ENCODE data around the gene PLD6.
A peak's percentile ranks its signal among the peaks of the same experiment; 100 is the strongest.

PLD6 gene

DNA sequence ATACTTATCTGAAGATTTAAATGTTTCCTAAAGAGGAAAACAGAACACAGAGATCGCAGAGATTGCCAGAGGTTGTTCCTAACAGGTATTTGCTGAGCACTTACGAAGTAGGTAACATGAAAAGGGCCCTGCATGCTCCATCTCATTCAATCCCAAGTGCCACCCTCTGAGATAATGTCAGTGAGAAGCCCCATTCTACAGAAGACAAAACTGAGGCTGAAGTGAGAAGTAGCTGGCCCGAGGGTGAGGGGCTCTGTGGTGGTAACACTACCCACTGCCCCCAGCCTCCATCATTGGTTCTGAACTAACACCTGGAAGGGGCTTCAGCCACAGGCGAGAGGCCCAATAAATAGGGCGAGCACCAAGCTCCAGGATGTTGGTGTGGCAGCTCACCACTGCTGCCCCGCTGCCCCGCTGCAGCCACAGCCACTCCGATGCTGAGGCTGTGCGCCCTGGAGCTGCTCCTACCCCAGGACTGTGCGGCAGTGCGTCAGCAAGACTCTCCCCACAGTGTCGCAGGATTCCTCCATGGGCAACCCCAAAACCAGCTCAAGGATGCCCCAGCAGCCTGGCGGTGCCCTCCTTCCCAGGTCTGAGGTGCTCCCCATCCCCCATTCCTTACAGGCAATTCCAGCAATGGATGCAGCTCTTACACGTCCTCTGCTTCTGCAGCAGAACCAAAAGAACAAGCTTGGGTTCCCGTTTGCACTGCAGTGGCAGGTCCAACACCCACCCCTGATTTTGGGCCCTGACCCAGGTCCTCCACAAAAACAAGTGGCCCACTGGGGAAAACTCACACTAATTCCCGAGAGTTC lies 20.5 kb upstream of the PLD6 start:
- DNase-seq: no peak

DNA sequence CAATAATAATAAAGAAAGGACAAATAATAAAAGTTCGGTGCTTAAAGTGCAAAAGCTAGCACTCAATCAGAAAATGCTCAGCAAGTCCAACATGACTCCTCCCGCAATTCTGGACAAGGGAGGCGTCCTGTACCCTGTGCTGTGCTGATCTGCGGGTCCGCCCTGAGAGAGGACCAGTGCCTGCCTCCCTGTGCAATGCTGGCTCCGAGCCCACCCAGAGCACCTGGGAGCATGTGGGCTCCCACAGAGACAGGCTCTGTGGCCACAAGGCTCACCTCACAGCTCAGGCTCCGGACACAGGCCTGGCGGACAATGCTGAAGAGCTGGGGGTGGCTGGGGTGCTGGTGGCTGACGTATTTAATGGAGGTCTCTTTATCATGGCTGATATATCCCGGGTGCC lies 19.8 kb upstream of the PLD6 start:
- no peak for DNase-seq

DNA sequence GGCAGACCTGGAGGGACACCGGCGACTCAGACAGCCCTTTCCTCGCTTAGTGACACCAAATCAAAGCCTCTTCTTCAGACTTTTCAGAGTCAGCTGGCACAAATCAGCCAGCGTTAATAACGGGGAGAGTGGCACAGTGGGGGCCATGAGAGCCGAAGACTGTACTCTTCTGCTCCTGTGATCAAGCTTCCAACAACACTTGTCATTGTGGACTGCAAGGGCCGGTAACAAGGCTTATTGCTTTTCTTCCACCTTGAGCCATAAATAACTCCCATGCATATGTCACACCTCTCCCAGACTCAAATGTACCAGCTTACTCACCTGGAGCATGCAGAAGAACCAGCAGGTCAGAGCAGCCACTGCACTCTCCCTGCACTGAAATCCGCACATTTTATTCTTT lies 18.0 kb upstream of the PLD6 start:
- DNase-seq: no peak

DNA sequence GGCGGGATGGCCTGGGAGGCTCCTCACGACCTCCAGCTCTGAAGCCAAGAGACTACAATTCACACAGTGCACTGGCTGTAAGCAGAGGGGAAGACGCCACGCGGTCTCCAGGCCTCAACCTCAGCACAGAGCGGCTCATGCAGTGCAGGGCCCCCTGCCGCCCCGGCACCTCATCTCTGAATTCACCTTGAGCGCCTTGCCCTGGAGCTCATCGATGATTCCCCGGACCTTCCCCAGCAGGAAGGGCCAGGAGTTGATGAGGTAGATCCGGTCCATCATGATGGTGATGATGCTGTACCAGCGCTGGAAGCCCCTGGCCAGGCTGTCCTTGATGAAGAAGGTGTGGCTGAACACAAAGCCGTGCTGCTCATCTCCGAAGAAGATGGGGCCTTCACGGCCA lies 17.6 kb upstream of the PLD6 start:
- no peak for DNase-seq

DNA sequence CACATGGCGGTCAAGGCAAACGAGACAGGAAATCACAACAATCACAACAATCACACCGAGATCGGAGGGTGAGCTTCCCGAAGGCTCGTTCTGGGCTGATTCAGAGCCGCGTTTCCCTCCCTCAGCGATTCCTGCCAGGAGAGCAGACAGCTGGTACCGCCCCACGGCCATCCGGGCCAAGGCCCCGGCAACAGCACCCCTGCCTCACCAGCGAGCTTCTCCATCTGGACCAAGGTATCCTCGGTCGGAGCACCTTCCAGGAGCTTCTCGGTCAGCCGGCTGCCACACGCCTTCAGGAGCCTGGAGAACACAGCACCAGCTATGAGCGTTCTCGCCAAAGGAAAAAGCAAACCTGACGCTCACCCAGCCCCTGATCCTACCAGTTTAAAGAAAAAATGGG lies 15.2 kb upstream of the PLD6 start:
- no peak for DNase-seq

DNA sequence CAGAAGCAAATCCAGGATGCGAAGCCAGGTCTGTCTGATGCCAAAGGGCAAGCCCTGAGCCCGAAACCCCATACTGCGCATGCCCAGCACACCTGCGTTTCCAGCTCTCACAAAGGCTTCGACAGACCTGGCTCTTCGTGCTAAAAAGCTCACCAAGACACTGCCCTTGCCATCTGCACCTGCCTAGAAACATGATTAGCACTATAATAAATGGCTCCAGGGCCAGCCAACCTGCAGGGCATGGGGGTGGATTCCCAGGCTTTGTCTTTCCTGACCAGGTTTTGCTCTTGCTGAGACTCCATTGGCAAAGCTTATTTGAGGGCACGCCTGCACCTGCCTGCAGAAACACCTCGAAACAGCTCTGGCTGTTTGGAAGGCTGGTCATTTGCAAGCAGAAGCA lies 14.4 kb upstream of the PLD6 start:
- DNase-seq: no peak

DNA sequence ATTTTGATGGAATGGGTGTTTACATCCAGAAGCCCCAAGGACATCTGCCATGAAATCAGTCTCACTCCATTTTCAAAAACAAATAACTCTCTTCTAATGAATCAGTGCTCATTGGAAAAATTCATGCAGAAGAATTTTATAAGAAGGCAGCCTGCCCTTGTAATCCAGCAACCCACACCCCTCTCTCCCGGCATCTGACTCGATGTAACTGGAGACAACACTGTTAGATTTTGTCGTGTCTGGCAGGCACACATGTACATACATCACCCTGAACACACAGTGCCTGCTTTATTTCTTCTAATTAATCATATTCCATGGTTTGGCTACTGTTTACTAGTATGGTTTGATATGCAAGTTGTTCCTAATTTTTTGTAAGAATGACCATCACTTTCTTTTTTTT lies 11.9 kb upstream of the PLD6 start:
- no peak for DNase-seq

DNA sequence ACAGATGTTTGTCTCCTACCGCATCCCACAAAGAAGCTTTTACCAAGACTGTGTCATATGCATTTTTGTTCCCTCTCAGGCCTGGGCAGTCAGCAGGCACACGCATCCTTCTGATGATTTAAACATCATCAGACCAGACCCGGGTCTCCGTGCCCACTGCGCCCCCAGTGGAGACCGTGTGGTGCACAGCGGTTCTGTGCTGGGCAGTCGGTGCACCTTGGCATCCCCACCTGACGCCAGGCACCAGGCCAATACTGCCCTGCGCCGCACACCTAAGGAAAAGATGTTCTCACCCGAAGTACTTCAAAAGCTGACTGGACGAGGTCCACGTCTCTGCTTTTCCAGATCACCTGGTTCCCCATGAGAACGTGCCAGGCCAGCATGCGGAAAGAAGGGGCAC lies 10.6 kb upstream of the PLD6 start:
- no peak for DNase-seq

DNA sequence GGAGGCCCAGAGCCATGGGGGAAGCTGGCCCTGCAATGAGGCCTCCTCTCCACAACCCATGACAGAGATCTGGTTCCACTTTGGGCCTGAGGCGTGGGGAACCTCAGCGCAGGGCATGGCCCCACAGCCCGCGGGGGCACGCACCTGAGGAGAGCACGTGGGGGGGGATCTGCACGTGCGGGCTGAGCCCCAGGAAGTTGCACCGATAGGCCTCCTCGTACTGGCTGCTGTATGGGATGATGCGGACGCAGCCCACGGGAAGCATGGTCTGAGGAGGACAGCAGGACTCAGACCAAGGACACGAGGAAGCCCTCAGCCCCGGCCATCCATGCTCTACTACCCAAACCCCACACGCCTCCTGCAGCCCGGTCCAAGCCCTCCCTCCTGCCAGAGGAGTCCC lies 10.1 kb upstream of the PLD6 start:
- no peak for DNase-seq

DNA sequence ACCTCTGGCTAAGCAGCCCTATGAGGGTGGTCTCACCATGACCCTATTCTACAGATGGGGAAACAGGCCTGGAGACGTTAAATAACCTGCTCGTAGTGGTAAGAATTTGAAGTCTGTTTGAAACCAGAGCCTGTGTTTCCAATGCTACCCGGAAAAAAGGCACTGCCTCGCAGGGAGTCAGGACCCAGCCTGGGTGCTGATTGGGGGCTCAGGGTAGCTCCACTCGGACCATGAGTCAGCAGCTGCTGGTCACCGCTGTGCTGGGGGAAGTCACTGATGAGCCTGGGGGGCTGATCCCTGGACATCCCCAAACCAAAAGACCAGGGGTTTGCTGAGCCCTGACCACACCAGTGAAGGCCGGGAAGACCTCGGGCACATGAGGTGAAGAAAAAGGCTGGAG lies 9.4 kb upstream of the PLD6 start:
- DNase-seq: no peak

DNA sequence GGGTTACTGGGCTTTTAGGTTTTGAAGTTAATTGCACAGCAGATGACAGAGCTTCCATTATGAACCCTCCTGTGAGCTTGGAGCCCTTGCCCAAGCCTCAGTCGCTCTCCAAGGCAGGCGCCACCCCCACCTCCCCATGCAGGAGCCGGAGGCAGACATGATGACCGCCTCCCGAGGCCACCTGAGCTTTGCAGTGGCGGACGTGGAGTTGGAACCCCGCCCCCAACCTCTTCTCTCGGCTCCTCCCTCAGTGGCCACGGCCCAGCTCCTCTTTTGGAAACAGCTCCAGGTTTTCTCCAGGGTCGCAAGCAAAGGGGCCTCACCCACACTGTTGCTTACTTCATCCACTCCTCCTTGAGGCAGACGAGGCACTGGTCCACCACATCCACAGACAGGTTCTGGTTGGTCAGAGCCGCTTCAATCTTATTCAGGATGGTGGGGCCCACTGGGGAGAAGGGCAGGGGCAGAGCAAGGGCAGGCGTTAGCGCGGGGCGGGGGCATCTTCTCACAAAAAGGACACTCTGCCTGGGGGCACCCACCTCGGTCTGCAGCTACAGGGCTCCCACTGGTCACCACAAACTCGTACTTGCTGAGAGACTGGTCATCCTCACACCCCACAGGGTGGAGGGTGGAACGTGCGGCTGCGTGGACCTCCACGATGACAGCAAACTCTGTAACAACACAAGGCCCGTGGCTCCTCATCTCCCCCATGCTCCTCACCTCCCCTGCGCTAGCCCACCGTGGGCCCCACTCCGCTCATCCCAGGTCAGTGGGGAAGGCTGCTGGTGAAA lies 8.7 kb upstream of the PLD6 start:
- DNase-seq: no peak

DNA sequence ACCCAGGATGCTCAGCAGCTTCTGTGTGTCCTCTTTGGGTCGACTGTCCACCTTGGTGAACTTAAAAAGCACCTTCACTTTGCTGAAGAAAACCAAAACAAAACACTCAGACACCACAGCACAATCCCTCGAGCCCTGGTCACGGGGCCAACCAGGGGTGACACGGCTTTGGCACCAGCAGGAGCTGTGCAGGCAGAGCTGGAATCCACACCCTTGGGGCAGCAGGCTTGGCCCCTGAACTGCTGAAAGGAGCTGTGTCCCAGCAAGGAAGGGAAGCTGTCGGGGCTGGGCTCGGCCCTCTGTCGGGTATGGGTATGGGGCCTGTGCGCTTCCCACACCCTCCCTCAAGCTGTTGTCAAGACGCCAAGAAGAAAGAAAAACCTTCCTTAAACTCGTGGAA lies 7.6 kb upstream of the PLD6 start:
- DNase-seq: no peak

DNA sequence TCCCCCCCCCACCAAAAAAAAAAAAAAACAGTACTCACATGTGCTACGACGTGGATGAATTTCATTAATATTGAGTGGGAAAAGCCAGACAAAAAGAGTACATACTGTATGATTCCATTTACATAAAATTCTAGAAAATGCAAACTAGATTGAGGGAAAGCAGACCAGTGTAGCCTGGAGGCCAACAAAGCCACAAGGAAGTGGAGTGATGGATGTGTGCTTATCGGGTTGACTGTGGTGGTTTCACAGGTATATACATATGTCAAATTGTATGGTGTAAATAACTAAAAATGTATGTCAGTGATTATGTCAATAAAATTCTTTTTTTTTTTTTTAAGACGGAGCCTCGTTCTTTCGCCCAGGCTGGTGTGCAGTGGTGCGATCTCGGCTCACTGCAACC lies 1.9 kb upstream of the PLD6 start:
- no peak for DNase-seq

DNA sequence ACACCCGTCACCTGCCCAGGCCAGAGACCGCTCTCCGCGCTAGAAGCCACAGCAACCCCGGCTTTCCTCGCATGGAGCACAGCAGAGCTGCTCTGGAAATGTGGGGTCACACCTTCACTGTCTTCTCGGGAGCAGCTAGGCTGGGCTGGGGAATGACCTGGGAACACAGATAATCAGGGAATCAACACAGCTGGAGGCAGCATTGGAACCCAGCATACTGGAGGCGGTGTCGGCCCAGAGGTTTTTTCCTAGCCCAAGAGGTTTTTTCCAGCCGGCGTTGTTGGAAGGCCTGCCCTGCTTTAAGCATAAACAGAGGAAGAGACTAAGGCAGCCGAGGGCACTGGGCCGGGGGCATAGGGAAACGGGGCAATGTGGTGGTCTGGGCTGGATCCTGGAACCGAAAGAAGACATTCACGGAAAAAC lies 791 bp upstream of the PLD6 start:
- DNase-seq: no peak

DNA sequence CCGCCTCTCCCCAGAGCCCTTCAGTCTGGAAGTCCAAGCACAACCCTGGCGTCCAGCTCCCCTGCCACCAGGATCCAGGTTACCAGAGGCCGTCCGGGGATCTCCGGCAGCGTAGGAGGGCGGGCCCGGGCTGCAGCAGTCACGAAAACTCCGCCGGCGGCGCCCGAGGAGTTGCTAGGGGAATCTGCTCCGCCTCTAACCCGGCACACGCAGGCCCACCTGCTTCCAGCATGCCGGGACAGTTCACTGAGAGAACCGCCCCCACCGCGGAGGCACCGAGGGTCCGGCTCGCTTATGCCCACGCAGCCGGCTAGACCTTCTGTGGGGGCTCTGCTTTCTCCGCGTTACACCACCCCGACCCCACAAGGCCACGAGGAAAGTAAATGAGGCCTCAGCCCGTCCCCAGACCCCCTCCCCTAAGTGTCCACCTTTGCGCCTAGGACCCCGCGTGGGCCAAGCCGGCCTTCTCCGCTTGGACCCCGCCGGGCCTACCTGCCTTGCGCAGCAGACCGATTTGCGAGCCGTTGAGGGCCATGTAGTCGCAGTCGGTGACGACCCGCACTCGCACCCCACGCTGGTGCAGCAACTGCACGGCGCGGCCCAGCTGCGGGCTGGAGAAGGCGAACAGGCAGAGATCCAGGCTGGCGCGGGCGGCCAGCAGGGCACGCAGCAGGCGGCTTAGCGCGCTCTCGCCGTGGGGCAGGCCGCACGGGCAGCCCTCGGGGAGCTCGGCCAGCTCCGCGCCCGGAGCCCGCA lies 587 bp downstream of the PLD6 start:
- DNase-seq: peak; percentile 44

DNA sequence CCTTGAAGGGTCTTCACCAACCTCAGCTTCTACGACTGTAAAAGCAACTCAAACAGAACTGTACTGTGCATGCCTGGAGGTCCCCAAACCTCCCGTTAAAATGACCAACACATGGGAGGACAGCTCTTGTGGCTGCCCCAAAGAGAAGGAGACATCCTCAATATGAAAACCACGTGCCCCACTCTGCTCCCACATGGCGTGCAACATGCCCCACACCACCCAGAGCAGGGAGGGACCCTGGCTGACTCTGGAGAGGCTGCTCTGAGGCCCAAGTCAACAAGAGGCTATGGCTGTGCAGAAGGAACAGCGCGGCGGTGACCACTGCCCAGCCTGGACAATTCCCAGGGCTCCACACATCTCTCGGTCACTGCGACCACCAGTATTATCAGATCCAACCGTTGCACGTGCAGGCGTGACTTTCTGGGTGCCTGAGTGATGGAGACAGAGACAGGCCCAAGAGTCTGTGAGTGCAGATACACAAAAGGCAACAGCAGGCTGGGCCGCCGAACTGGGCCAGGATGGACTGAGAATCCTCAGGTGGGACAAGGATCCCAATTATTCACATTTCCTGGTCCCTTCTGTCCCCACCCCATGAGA lies 1.4 kb downstream of the PLD6 start:
- no peak for DNase-seq

DNA sequence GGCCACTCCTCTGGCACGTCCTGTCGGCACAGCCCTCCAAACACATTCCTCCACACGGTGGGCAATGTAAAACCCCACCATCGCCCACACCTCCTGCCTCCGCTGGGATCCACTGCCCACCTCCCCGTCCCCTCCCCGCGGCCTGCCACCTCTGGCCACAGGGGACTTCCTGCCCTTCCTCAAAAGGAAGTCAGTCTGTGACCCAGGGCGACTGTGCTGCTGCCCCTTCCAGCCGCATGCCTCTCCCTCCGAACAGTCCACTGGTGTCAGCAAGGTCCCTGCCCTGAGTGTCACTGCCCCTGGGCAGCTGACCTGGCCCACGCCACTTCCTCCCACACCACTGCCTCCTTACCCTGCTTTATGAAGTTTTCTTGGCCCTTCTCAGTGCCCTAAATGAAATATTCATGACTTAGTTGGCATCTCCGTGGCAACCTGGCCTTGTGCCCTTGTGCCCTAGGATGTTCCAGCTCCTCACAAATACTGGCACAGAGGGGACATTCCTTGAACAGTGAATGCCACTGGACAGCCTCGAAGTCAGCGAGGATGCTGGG lies 2.0 kb downstream of the PLD6 start:
- no peak for DNase-seq

DNA sequence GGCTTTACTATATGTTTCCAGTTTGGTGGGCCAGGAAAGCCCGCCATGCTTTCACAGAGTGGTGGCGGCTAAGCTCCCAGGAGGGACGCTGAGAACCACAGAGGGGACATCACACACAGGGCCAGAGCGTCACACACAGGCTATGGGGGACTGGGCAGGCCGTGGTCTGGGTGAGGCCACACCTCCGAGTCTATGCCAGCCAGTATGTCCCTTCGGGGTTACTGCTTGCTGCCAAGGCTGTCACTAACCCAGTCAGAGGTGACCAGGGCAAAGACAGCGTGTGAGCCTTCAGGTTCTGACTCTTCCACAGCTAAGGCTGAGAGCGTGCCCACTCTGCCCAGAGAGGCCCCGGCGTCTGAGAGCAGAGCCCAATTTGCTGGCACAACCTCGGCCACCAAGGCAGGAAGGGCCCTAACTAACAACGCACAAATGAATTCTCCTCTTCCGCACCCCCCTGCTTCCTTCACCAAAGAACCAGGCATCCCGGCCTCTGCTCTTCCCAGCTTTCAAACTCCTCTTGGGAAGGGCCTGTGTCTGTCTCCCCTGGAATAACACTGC lies 2.9 kb downstream of the PLD6 start:
- no peak for DNase-seq

DNA sequence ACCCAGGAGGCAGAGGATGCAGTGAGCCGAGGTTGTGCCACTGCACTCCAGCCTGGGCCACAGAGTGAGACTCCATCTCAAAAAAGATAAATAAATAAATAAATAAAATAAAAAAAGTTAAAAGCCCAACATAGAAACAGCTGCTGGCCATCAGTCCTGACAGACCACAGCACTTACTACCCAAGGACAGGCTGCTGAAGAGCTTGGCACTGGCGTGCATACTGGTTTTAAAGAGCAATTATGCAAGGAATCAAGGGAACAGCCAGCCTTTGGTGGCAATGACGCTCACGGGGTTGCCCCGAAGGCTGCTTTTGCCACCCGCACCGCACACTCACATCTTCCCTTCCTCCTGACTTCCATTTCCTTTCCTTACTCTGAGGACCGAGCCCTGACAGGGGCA lies 4.2 kb downstream of the PLD6 start:
- DNase-seq: no peak

DNA sequence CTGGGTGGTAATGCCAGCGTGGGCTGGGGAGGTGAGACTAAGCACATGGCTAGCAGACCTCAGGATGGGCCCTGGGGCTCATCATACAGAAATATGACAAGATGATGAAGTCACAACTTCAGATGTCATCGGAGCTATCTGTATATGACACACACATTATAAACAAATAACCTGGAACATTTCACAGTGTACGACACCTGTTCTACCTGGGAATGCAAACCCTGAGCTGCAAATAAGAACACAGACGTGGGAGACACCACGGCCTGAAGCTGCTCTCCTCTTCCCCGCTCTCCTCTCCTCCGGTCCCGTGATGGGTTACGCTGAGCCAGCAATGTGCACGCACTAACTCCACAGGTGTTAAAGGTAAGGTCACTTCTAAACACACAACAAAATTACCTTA lies 4.9 kb downstream of the PLD6 start:
- DNase-seq: no peak

DNA sequence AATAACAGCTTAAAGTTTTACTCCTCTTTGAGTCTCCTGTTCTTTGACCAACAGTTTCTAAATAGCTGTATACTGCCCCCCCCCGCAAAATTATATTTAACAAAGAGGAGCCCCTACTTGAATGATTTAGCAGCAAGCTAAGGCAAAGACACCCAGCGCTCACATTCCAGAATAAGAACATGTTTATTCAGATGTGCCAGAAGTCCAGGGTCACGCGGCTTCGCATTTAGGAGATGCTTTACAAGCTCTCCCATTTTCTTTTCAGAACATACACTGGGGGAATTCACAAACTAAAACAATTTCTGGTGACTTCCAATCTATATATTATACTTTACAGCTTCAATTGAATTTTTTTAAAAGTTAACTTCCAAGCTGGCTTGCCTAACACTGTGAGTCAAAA lies 5.3 kb downstream of the PLD6 start:
- DNase-seq: no peak

DNA sequence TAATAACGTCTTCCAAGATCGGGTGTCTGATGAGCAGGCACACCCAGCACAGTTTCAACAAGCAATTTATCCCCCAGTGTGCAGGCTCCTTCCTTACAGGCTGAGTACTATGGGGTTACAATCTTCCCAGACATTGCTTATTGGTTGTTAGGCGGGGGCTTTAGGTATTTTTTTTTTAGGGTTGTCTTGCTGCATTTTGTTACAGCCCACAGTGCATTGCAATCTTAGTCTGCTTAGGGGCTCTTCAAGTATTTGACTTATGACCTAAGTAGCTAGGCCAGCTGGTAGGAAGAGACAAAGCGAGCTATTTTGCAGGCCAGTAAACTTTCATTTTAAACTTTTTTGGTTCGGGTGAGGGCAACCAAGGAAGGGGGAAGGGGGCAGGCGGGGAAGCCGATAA lies 5.8 kb downstream of the PLD6 start:
- no peak for DNase-seq

DNA sequence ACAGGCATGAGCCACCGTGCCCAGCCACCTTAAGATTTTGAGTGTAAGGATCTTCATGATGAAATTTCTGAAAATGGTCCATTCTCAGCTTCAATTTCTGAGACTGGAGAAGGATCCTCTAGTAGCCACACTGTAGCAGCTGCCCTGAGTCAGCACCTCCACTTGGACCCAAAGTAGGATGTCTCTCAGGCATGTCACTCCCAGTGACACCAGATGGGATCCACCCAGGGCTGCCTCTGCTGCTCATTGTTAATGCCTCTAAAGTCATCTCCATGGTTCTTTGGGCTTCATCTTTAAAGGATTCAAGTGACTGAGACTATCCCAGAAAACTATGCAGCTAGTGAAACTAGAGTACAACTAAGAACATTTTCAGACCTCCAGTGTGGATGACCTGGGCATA lies 7.9 kb downstream of the PLD6 start:
- DNase-seq: no peak
